Epithelial cell of proximal tubule (primary cell): ENCODE results near the gene SYT13. TPM values are rescaled to one million over a fixed set of nuclear protein-coding genes. Genes with fewer than 3 reads are reported as not detected.

ENCODE experiments used
- DNase-seq: peaks from one replicate; pipeline ENCODE4 v3.0.0-alpha.2; 2011; ENCODE audit warnings: low read depth
- H3K4me3 ChIP-seq: 2 replicates; pipeline ENCODE4 v1.5.1; 2011; ENCODE audit warnings: low read depth, mild to moderate bottlenecking, low read length
- total RNA-seq: library from RNA; depleted of rRNA; stranded (reverse); fragments of >200 nt; gene quantifications from 2 replicates; pipeline ENCODE4 v1.2.3, GENCODE V29; 2015
- TF ChIP-seq, protein P1 (sequence below): conservative IDR thresholded peaks from 2 replicates; pipeline ENCODE4 v1.5.1; 2012; ENCODE audit warnings: low read depth, mild to moderate bottlenecking, low read length

SYT13 gene
- total RNA-seq, 1 donor from 2014 or later = 5.4 TPM

- TF ChIP-seq, protein P1, sequence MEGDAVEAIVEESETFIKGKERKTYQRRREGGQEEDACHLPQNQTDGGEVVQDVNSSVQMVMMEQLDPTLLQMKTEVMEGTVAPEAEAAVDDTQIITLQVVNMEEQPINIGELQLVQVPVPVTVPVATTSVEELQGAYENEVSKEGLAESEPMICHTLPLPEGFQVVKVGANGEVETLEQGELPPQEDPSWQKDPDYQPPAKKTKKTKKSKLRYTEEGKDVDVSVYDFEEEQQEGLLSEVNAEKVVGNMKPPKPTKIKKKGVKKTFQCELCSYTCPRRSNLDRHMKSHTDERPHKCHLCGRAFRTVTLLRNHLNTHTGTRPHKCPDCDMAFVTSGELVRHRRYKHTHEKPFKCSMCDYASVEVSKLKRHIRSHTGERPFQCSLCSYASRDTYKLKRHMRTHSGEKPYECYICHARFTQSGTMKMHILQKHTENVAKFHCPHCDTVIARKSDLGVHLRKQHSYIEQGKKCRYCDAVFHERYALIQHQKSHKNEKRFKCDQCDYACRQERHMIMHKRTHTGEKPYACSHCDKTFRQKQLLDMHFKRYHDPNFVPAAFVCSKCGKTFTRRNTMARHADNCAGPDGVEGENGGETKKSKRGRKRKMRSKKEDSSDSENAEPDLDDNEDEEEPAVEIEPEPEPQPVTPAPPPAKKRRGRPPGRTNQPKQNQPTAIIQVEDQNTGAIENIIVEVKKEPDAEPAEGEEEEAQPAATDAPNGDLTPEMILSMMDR = no peak
- DNase-seq = no peak
- H3K4me3 ChIP-seq = no peak overlapping the region
Observed at GRCh38 chr11:45314900-45315299, 28.8 kb upstream of the SYT13 start.

DNA sequence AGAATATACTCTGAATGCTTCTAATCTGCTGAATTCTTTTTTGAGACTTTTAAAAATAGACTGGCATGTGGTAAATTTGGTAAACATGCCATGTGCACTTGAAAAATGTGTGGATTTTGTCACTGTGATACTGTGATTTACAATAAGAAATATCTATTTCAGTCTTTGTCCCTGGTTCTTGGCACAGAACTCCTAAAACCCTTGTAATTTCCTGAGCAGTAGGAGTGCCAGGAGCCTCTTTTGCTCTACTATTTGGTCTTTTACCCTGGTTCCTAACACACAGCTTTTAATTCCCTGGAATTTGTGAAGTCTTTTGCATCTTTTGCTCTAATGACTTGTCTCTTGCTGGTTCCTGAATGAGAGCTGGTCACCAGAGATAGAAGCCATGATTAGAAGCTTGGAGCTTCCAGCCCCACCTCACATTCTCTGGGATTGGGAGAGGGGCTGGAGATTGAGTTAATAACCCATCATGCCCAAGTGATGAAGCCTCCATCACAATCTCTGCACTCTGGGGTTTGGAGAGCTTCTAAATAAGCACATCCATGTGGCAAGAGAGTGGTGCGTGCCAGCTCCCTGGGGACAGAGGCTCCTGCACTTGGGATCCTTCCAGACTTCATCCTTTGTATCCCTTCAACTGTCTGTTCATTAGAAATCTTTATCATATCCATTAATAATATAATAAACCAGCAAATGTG is 27.2 kb upstream of the SYT13 start:
- H3K4me3 ChIP-seq = no peak overlapping the region
- TF ChIP-seq, protein P1 = no peak
- no peak for DNase-seq

DNA sequence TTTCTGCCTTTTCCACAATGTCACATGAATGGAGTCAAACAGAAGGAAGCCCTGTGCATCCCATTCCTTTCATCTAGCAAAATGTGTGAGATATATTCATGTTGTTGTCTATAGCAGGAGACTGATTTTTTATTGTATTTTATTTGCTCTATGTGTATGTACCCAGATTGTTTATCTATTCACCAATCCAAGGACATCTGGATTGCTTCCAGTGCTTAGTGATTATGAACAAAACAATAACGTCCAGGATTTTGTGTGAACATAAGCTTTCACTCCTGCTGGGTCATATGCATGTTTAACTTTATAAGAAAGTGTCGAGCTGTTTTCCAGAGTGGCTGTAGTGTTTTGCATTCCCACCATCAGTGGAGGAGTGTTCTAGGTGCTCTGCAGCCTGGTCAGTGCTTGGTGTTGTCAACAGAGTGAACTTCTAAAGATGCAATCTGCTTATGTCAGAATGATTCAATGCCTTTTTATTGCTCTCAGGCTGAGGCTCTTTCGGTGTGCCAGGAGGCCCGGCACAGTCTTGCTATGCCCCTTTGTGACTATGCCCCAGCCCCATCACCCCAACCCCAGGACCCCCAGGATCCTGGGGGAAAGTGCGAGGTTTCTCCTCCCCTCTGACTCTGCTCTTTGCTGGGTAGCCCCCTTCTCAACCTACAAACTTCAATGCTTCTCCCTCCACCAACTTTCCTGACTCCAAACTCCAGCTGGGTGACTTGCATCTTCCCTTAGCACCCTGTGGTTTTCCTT is 19.9 kb upstream of the SYT13 start:
- no peak overlapping the region for H3K4me3 ChIP-seq
- TF ChIP-seq, protein P1 = no peak
- DNase-seq = no peak

GRCh38 chr11:45304992-45305335 is 18.8 kb upstream of the SYT13 start:
- TF ChIP-seq, protein P1 = no peak
- H3K4me3 ChIP-seq = no peak overlapping the region
- DNase-seq = no peak

DNA sequence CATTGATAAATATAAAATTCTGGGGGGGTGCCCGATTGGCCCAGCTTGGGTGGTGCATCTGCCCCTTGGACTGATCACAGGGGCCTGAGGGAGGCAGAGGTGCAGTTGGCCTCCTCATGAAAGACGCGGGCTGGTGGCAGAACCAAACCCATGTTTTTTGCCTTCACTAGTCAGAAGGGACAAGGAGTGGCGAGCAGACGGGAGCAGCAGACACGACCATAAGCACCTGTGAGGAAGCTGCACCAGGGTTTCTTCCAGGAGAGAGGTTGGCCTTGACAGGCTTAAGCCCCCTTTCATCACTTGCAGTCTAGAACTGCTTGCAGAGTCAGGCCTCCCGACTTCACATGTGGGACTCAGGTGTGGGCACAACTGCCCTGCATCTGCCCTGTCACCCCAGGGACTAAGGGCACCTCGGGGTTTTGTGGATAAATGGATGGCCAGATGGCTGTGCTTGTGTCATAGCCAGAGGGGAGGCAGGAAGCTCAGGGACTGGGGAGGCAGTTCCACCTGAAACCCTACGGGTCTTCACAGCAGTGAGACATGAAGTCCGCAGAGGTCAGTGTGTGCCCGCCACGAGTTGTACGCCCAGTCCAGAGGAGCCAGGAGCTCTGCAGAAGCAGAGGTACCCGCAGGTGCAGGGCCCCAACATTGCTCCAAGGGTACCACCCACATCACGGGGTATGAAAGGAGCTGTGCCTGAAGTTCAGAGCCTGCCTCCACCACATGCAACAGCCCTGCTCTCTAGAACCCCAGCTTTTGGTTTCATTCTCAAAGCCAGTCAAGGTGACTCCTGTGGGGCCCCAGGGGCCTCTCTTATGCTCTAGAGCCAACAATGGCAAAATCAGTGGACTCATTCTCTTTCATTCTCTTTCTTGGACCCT is 18.2 kb upstream of the SYT13 start:
- TF ChIP-seq, protein P1 = no peak
- DNase-seq = no peak
- no peak overlapping the region for H3K4me3 ChIP-seq

- DNase-seq = no peak
- H3K4me3 ChIP-seq = no peak overlapping the region
- TF ChIP-seq, protein P1 = no peak
Observed at GRCh38 chr11:45303316-45303715, 17.2 kb upstream of the SYT13 start.
